HepG2 (cell line): ENCODE results near the gene YEATS2. TPM values are rescaled to one million over a fixed set of nuclear protein-coding genes. Genes with fewer than 3 reads are reported as not detected.
A peak's percentile ranks its signal among the peaks of the same experiment; 100 is the strongest.

ENCODE experiments used
- ETV5 ChIP-seq: IDR thresholded peaks from 2 replicates; pipeline ENCODE4 v1.6.1; 2018; ENCODE audit warnings: missing biosample characterization, missing genetic modification reagents, inconsistent platforms, borderline replicate concordance
- KLF12 ChIP-seq: sonication (generic); formaldehyde crosslinking; IDR thresholded peaks from 2 replicates; pipeline ENCODE4 v1.4.0; 2020; ENCODE audit warnings: missing genetic modification reagents, borderline replicate concordance
- MEF2D ChIP-seq: sonication (generic); formaldehyde crosslinking; IDR thresholded peaks from 2 replicates; pipeline ENCODE4 v1.5.1; 2020; ENCODE audit warnings: mild to moderate bottlenecking, missing genetic modification reagents
- NFE2L1 ChIP-seq: sonication (generic); formaldehyde crosslinking; IDR thresholded peaks from 2 replicates; pipeline ENCODE4 v1.4.0; 2020; ENCODE audit warnings: missing genetic modification reagents, mild to moderate bottlenecking, borderline replicate concordance
- RFX1 ChIP-seq: fragments of 450-650 bp; IDR thresholded peaks from 2 replicates; pipeline ENCODE4 v1.6.1; 2017
- RORA ChIP-seq: sonication (generic); formaldehyde crosslinking; IDR thresholded peaks from 2 replicates; pipeline ENCODE4 v1.5.0; 2020; ENCODE audit warnings: mild to moderate bottlenecking, missing genetic modification reagents, moderate library complexity
- TARDBP ChIP-seq: sonication (generic); formaldehyde crosslinking; IDR thresholded peaks from 2 replicates; pipeline ENCODE4 v1.8.0; 2022; ENCODE audit warnings: mild to moderate bottlenecking, missing genetic modification reagents
- U2AF2 ChIP-seq: fragments of 200-400 bp; formaldehyde crosslinking; IDR thresholded peaks from 2 replicates; pipeline ENCODE4 v1.6.1; 2017; ENCODE audit warnings: low read depth, mild to moderate bottlenecking, low read length
- WIZ ChIP-seq: sonication (generic); formaldehyde crosslinking; IDR thresholded peaks from 2 replicates; pipeline ENCODE4 v1.5.1; 2020; ENCODE audit warnings: mild to moderate bottlenecking, missing genetic modification reagents
- ZNF180 ChIP-seq: sonication (generic); formaldehyde crosslinking; IDR thresholded peaks from 2 replicates; pipeline ENCODE4 v1.4.0; 2020; ENCODE audit warnings: low read depth, missing genetic modification reagents, borderline replicate concordance
- ZNF503 ChIP-seq: sonication (generic); formaldehyde crosslinking; IDR thresholded peaks from 2 replicates; pipeline ENCODE4 v1.4.0; 2020; ENCODE audit warnings: missing genetic modification reagents
- ZNF598 ChIP-seq: sonication (generic); formaldehyde crosslinking; IDR thresholded peaks from 2 replicates; pipeline ENCODE4 v1.5.1; 2020; ENCODE audit warnings: mild to moderate bottlenecking, missing genetic modification reagents, borderline replicate concordance
- ZNF619 ChIP-seq: sonication (generic); formaldehyde crosslinking; IDR thresholded peaks from 2 replicates; pipeline ENCODE4 v1.4.0; 2020; ENCODE audit warnings: mild to moderate bottlenecking, missing genetic modification reagents
- ZNF737 ChIP-seq: sonication (generic); formaldehyde crosslinking; IDR thresholded peaks from 2 replicates; pipeline ENCODE4 v1.5.0; 2020; ENCODE audit warnings: missing genetic modification reagents, mild to moderate bottlenecking, borderline replicate concordance
- ZNF746 ChIP-seq: sonication (generic); formaldehyde crosslinking; IDR thresholded peaks from 2 replicates; pipeline ENCODE4 v1.8.0; 2022; ENCODE audit warnings: mild to moderate bottlenecking, missing genetic modification reagents
- ZNF749 ChIP-seq: sonication (generic); formaldehyde crosslinking; IDR thresholded peaks from 2 replicates; pipeline ENCODE4 v1.8.0; 2022; ENCODE audit warnings: mild to moderate bottlenecking, missing genetic modification reagents, moderate library complexity, borderline replicate concordance
- ZNF790 ChIP-seq: sonication (generic); formaldehyde crosslinking; IDR thresholded peaks from 2 replicates; pipeline ENCODE4 v1.8.0; 2022; ENCODE audit warnings: missing genetic modification reagents, mild to moderate bottlenecking, borderline replicate concordance
- ZZZ3 ChIP-seq: sonication (generic); formaldehyde crosslinking; IDR thresholded peaks from 2 replicates; pipeline ENCODE4 v1.4.0; 2020; ENCODE audit warnings: missing genetic modification reagents, mild to moderate bottlenecking, borderline replicate concordance
- polyA plus RNA-seq, 8 experiments: library from polyadenylated mRNA; depleted of rRNA in 3 of 8; stranded (reverse) in 7 of 8; unstranded in 1 of 8; fragments of >200 nt; fragmentation: Illumina TruSeq in 4 of 8; extraction: Trizol in 4 of 8; gene quantifications; 2 replicates each; pipeline versions ENCODE4 v1.2.1 to v1.2.3, GENCODE V29; 2011 to 2016; ENCODE audit warnings: low read depth in 4 of 8, missing spikeins in 1 of 8, mixed read lengths in 1 of 8; ENCODE audit not compliant: insufficient read depth in 1 of 8
- total RNA-seq, 5 experiments: library from RNA; depleted of rRNA; stranded (reverse); fragments of >200 nt; fragmentation: Illumina TruSeq; extraction: Trizol; gene quantifications; 2 replicates each; pipeline ENCODE4 v1.2.3, GENCODE V29; 2016; ENCODE audit warnings: low read depth in 1 of 5
- TF ChIP-seq, protein P1 (sequence below), 2 experiments: sonication (generic) in 1 of 2; formaldehyde crosslinking in 1 of 2; IDR thresholded peaks; 2 replicates each; pipeline versions ENCODE4 v1.4.0 to v1.6.1; 2016 to 2020; ENCODE audit warnings: borderline replicate concordance in 1 of 2, low read depth in 1 of 2, mild to moderate bottlenecking in 1 of 2, missing genetic modification reagents in 1 of 2
- TF ChIP-seq, protein P2 (sequence below): sonication (generic); formaldehyde crosslinking; IDR thresholded peaks from 2 replicates; pipeline ENCODE4 v1.4.0; 2020; ENCODE audit warnings: missing genetic modification reagents

The YEATS2 gene
- total and polyA plus RNA-seq, 2 of the 13 experiments (the other 11 are each of a cell fraction or from before 2014, with no cell fraction given) = 18.6 to 33.7 TPM

DNA sequence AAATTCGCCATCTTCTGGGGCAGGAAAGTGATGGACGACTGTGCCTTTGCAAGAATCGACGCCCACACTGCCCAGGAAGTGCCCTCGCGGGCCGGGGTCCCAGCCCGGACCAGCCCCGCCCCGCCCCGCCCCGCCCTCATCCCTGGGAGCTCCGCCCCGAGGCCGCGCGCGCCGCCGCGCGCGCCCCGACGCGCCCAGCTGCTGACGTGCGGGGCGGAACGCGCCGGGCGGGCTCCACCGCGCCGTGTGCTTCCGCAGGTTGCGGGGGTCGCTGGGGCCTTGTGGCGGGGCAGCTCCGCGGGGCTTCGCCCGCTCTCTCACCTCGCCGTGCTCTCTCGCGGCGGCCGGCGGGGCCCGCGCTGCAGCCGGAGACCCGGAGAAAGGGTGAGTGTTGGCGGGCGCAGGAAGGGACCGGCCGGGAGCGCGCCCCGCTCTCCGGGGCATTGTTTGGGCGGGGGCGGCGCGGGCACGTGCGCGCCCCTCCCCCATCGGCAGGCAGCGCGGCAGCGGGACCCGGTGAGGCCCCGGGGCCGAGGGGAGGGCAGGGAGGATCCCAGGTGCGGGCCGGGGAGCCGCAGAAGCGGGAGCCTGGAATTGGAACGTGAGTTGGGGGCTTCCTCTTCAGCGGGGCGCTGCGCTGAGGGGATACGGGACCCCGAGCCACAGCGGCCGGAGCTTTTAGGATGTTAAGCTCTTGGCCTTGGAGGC lies at the start of gene YEATS2 (continued):
- TF ChIP-seq U2AF2 (no peak), ZZZ3 (CRISPR knock-in tag) (no peak), ZNF749 (CRISPR knock-in tag) (0 out of 2 replicates have a peak, but pooled peaks have one; percentile 28), ETV5 (CRISPR knock-in tag) (no peak; the same call in 1 of the 2 replicates), MEF2D (CRISPR knock-in tag) (no peak), TARDBP (CRISPR knock-in tag) (peak; percentile 35; the same call in 1 of the 2 replicates), RORA (CRISPR knock-in tag) (no peak), ZNF180 (CRISPR knock-in tag) (no peak), WIZ (no peak), ZNF598 (CRISPR knock-in tag) (no peak), KLF12 (peak; percentile 52; the same call in 1 of the 2 replicates), ZNF737 (0 out of 2 replicates have a peak, but pooled peaks have one; percentile 41), ZNF790 (CRISPR knock-in tag) (no peak), ZNF503 (CRISPR knock-in tag) (no peak), RFX1 (no peak), NFE2L1 (CRISPR knock-in tag) (peak; percentile 35; the same call in 1 of the 2 replicates), ZNF619 (CRISPR knock-in tag) (no peak), ZNF746 (CRISPR knock-in tag) (no peak; the same call in 1 of the 2 replicates)
- TF ChIP-seq, protein P1, sequence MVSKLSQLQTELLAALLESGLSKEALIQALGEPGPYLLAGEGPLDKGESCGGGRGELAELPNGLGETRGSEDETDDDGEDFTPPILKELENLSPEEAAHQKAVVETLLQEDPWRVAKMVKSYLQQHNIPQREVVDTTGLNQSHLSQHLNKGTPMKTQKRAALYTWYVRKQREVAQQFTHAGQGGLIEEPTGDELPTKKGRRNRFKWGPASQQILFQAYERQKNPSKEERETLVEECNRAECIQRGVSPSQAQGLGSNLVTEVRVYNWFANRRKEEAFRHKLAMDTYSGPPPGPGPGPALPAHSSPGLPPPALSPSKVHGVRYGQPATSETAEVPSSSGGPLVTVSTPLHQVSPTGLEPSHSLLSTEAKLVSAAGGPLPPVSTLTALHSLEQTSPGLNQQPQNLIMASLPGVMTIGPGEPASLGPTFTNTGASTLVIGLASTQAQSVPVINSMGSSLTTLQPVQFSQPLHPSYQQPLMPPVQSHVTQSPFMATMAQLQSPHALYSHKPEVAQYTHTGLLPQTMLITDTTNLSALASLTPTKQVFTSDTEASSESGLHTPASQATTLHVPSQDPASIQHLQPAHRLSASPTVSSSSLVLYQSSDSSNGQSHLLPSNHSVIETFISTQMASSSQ (IDR thresholded peaks at IDR 0.05; ENCODE audit: low read depth) = no peak
- TF ChIP-seq, protein P1 (CRISPR knock-in tag; IDR thresholded peaks at IDR 0.05; ENCODE audit: borderline replicate concordance) = 0 out of 2 replicates have a peak, but pooled peaks have one; percentile 22
- TF ChIP-seq, protein P2, sequence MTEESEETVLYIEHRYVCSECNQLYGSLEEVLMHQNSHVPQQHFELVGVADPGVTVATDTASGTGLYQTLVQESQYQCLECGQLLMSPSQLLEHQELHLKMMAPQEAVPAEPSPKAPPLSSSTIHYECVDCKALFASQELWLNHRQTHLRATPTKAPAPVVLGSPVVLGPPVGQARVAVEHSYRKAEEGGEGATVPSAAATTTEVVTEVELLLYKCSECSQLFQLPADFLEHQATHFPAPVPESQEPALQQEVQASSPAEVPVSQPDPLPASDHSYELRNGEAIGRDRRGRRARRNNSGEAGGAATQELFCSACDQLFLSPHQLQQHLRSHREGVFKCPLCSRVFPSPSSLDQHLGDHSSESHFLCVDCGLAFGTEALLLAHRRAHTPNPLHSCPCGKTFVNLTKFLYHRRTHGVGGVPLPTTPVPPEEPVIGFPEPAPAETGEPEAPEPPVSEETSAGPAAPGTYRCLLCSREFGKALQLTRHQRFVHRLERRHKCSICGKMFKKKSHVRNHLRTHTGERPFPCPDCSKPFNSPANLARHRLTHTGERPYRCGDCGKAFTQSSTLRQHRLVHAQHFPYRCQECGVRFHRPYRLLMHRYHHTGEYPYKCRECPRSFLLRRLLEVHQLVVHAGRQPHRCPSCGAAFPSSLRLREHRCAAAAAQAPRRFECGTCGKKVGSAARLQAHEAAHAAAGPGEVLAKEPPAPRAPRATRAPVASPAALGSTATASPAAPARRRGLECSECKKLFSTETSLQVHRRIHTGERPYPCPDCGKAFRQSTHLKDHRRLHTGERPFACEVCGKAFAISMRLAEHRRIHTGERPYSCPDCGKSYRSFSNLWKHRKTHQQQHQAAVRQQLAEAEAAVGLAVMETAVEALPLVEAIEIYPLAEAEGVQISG = no peak; the same call in 1 of the 2 replicates
